Measurements from ENCODE around the gene IL10RB. TPM values are rescaled to one million over a fixed set of nuclear protein-coding genes. Genes with fewer than 3 reads are reported as not detected.

Gene IL10RB
- total RNA-seq, 4 donors from 2014 or later: 17.5 to 27.3 (median 21.3) TPM

DNA sequence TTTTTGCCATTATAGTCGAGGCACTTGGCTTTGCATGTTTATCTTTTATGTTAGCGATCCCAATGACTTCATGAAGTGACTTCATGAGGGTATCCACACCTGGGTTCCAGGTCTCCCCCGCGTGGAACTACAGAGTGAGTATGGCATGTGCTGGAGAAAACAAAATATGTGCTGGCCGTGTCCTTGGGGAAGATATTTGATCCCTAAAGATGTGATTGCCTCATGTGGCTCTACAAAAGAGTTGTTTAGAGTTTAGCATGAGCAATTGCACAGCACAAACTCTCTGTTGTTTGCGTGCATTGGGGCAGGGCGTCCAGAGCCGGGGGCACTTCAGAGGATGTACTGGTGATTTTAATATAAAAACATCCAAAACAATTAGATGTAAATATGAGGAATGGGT, 4.8 kb downstream of the IL10RB start:
- TF ChIP-seq POLR2A (IDR thresholded peaks at IDR 0.05) (no peak), CTCF (IDR thresholded peaks at IDR 0.05) (no peak), EP300 (IDR thresholded peaks at IDR 0.05) (no peak)
- no peak for DNase-seq (ENCODE audit: low spot score in 2 of 2)
- Histone ChIP-seq H3K4me1 (peaks cover 0 to 19% (median 1%) of the 10 kb centered on the region in 4 donors), H3K36me3 (peaks cover 0 to 72% (median 3%) of the 10 kb centered on the region in 3 donors), H3K27ac (no peak overlapping the region), H3K27me3 (no peaks in the 10 kb centered on the region), H3K4me3 (no peak overlapping the region), H3K9me3 (no peaks in the 10 kb centered on the region)
- 90 to 95% methylated on average over 8 of the region's 8 CpGs for WGBS, 2 donors

DNA sequence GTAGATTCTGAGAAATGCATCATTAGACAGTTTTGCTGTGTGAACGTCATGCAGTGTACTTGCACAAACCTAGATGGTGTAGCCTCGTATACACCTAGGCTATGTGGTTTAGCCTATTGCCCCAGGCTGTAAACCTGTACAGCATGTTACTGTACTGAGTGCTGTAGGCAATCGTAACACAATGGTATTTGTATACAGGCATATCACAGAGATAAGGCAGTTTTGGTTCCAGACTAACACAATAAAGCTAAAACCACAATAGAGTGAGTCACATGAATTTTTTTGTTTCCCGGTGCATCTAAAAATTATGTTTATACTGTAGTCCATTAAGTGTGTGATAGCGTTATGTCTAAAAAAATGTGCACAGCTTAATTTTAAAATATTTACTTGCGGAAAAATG, 6.9 kb downstream of the IL10RB start:
- TF ChIP-seq EP300 (IDR thresholded peaks at IDR 0.05): no peak
- no peak for TF ChIP-seq CTCF (IDR thresholded peaks at IDR 0.05)
- no peak for TF ChIP-seq POLR2A (IDR thresholded peaks at IDR 0.05)
- no peaks in the 10 kb centered on the region for H3K27me3 ChIP-seq
- DNase-seq (ENCODE audit: low spot score in 2 of 2): no peak
- peaks cover 0 to 7% (median 0%) of the 10 kb centered on the region in 4 donors for H3K4me1 ChIP-seq
- H3K36me3 ChIP-seq: peaks cover 0 to 85% (median 3%) of the 10 kb centered on the region in 3 donors
- WGBS, 2 donors: 94 to 95% methylated on average over 6 of the region's 6 CpGs
- no peak overlapping the region for H3K27ac ChIP-seq
- H3K9me3 ChIP-seq: no peaks in the 10 kb centered on the region
- no peak overlapping the region for H3K4me3 ChIP-seq

DNA sequence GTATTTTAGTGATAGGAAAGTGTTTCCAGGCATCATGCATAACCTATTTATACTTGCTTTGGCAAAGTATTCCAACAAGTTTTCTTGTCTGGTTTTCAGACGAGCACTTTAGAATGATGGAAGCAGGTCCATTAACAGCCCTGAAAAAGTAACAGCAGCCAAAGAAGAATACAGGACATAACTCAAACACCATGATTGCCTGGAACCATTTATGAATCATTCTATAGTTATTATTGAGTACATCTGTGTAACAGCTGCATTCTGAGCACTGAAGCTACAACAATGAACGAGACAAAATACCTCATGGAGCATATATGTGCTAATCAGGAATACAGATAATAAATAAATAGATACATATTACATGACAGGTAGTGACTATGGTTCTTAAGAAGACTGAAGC, 12.6 kb downstream of the IL10RB start:
- WGBS, 2 donors: 91 to 93% methylated on average over 2 of the region's 2 CpGs
- no peak for DNase-seq (ENCODE audit: low spot score in 2 of 2)

GRCh38 chr21:33279330-33279820, 13.2 kb downstream of the IL10RB start:
- 98 to 99% methylated on average over 3 of the region's 3 CpGs for WGBS, 2 donors
- H3K4me3 ChIP-seq: no peak overlapping the region

More for the DNA sequence above, 12.6 kb downstream of the IL10RB start:
- no peak overlapping the region for H3K4me3 ChIP-seq
- no peak for TF ChIP-seq EP300 (IDR thresholded peaks at IDR 0.05)
- no peak for TF ChIP-seq POLR2A (IDR thresholded peaks at IDR 0.05)
- no peak for TF ChIP-seq CTCF (IDR thresholded peaks at IDR 0.05)
- peaks cover 0 to 8% (median 0%) of the 10 kb centered on the region in 4 donors for H3K9me3 ChIP-seq
- no peaks in the 10 kb centered on the region for H3K4me1 ChIP-seq
- H3K36me3 ChIP-seq: peaks cover 0 to 87% (median 8%) of the 10 kb centered on the region in 3 donors
- H3K27me3 ChIP-seq: no peaks in the 10 kb centered on the region
- no peak overlapping the region for H3K27ac ChIP-seq

More at GRCh38 chr21:33279330-33279820, 13.2 kb downstream of the IL10RB start:
- Histone ChIP-seq H3K27ac (no peak overlapping the region), H3K9me3 (peaks cover 0 to 8% (median 0%) of the 10 kb centered on the region in 4 donors), H3K36me3 (peaks cover 0 to 87% (median 8%) of the 10 kb centered on the region in 3 donors), H3K4me1 (no peaks in the 10 kb centered on the region), H3K27me3 (no peaks in the 10 kb centered on the region)
- DNase-seq (ENCODE audit: low spot score in 2 of 2): no peak
- TF ChIP-seq EP300 (IDR thresholded peaks at IDR 0.05) (no peak), POLR2A (IDR thresholded peaks at IDR 0.05) (no peak), CTCF (IDR thresholded peaks at IDR 0.05) (no peak)
